Measurements from ENCODE around the gene DOCK4. TPM values are rescaled to one million over a fixed set of nuclear protein-coding genes. Genes with fewer than 3 reads are reported as not detected.

DOCK4 gene
- total RNA-seq, 4 donors from 2014 or later, result 9.9 to 30.9 (median 13.7) TPM

DNA sequence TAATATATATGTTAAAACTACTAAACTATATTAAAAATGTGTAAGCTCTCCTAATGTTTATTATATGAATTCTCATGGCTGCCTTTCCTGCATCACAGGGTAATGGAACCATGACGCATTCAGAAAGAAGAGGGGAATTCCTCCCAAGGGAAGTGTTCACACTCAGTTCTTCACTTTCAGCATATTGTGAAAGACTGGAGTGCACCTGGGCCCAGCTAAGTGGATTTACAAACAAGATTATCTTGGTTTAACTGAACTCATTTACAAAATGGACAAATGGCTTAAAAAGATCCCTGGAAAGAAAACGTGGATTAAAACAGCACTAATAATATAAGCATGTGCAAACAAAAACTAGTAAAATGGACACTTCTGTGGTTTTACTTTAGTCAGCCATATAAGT lies 149.8 kb downstream of the DOCK4 start:
- no peak for TF ChIP-seq POLR2A (IDR thresholded peaks at IDR 0.05)
- TF ChIP-seq CTCF (IDR thresholded peaks at IDR 0.05), result no peak
- Histone ChIP-seq H3K27ac (no peak overlapping the region), H3K4me3 (no peak overlapping the region), H3K27me3 (no peaks in the 10 kb centered on the region), H3K4me1 (peaks cover 0 to 16% (median 3%) of the 10 kb centered on the region in 3 donors), H3K36me3 (no peaks in the 10 kb centered on the region), H3K9me3 (no peaks in the 10 kb centered on the region)
- DNase-seq, result no peak
- intact Hi-C loops (cut with DNase I), result no loop called here
- WGBS, 2 donors, result 20 to 25% methylated on average over 2 of the region's 2 CpGs

DNA sequence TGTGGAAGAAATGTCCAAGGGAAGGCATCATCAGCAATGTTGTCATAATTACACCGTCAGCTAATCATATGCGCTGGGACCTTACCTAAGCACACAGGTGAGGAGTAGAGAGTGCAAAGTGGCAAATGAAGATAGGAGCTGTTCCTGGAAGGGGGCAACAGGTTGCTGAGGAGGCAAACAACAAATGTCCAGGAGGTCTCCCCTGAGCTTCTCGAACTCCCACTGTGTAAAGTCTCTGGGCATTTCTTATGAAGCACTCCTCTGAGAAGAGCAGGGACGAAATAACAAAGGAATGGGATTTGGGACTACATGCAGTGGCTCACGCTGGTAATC lies 152.5 kb downstream of the DOCK4 start:
- H3K36me3 ChIP-seq, result no peaks in the 10 kb centered on the region
- WGBS, 2 donors, result 90 to 96% methylated on average over 5 of the region's 5 CpGs
- H3K4me1 ChIP-seq, result peaks cover 0 to 24% (median 3%) of the 10 kb centered on the region in 3 donors
- no peak for DNase-seq
- no peaks in the 10 kb centered on the region for H3K9me3 ChIP-seq
- no peak overlapping the region for H3K27ac ChIP-seq
- intact Hi-C loops (cut with DNase I), result no loop called here
- TF ChIP-seq POLR2A (IDR thresholded peaks at IDR 0.05), result no peak
- no peak for TF ChIP-seq CTCF (IDR thresholded peaks at IDR 0.05)
- H3K4me3 ChIP-seq, result no peak overlapping the region
- no peaks in the 10 kb centered on the region for H3K27me3 ChIP-seq

GRCh38 chr7:112052993-112053736 lies 153.0 kb downstream of the DOCK4 start:
- intact Hi-C loops (cut with DNase I), result no loop called here
- Histone ChIP-seq H3K36me3 (no peaks in the 10 kb centered on the region), H3K4me1 (peaks cover 0 to 24% (median 3%) of the 10 kb centered on the region in 3 donors), H3K27ac (no peak overlapping the region), H3K4me3 (no peak overlapping the region), H3K9me3 (no peaks in the 10 kb centered on the region), H3K27me3 (no peaks in the 10 kb centered on the region)
- TF ChIP-seq POLR2A (IDR thresholded peaks at IDR 0.05), result no peak
- no peak for TF ChIP-seq CTCF (IDR thresholded peaks at IDR 0.05)
- WGBS, 2 donors, result 90 to 100% methylated on average over 1 of the region's 1 CpG
- no peak for DNase-seq

- Histone ChIP-seq H3K9me3 (peaks cover 0 to 4% (median 4%) of the 10 kb centered on the region in 3 donors), H3K4me3 (no peak overlapping the region), H3K27me3 (no peaks in the 10 kb centered on the region), H3K36me3 (no peaks in the 10 kb centered on the region), H3K4me1 (peaks cover 0 to 24% (median 3%) of the 10 kb centered on the region in 3 donors), H3K27ac (no peak overlapping the region)
- WGBS, 2 donors, result 60 to 78% methylated on average over 1 of the region's 1 CpG
- DNase-seq, result no peak
- TF ChIP-seq POLR2A (IDR thresholded peaks at IDR 0.05) (no peak), CTCF (IDR thresholded peaks at IDR 0.05) (no peak)
- intact Hi-C loops (cut with DNase I), result no loop called here
These were observed 153.7 kb downstream of the DOCK4 start for GRCh38 chr7:112052498-112052897.

GRCh38 chr7:112050250-112050881 lies 155.8 kb downstream of the DOCK4 start:
- no peak for TF ChIP-seq CTCF (IDR thresholded peaks at IDR 0.05)
- TF ChIP-seq POLR2A (IDR thresholded peaks at IDR 0.05), result no peak
- Histone ChIP-seq H3K27me3 (no peaks in the 10 kb centered on the region), H3K4me3 (no peak overlapping the region), H3K27ac (no peak overlapping the region), H3K9me3 (peaks cover 0 to 5% (median 4%) of the 10 kb centered on the region in 3 donors), H3K4me1 (peaks cover 0 to 17% (median 3%) of the 10 kb centered on the region in 3 donors), H3K36me3 (no peaks in the 10 kb centered on the region)
- intact Hi-C loops (cut with DNase I), result no loop called here
- DNase-seq, result no peak
- 51 to 52% methylated on average over 4 of the region's 4 CpGs for WGBS, 2 donors

All from esophagus squamous epithelium (tissue), 5 donors.